OCI-LY7 (cell line): ENCODE results near the gene CST9. TPM values are rescaled to one million over a fixed set of nuclear protein-coding genes. Genes with fewer than 3 reads are reported as not detected.

ENCODE experiments used
- BruUV-seq: library from RNA; stranded (reverse); fragments of 400-500 nt; replicated peaks from 2 replicates; lab custom pipeline; 2021; lab: Mats Ljungman, UMichigan
- CTCF ChIA-PET: fragments of 300-600 bp; sonication (Branson Sonifier 250); formaldehyde crosslinking; loops from one replicate; lab custom pipeline; 2022; ENCODE audit warnings: antibody characterized with exemption; ENCODE audit not compliant: unreplicated experiment; lab: Charles Lee
- POLR2A ChIA-PET: fragments of 300-600 bp; sonication (Branson Sonifier 250); formaldehyde crosslinking; loops from one replicate; lab custom pipeline; 2022; ENCODE audit warnings: antibody characterized with exemption; lab: Charles Lee
- DNase-seq: peaks from one replicate; pipeline ENCODE4 v3.0.0-alpha.2; 2015; ENCODE audit warnings: low spot score
- H2AFZ ChIP-seq: fragments of 200-600 bp; sonication (generic), shearing (Covaris generic); 2 replicates; pipeline ENCODE4 v1.6.1; 2014; ENCODE audit warnings: mild to moderate bottlenecking, antibody characterized with exemption, low read length, moderate library complexity
- H3K27ac ChIP-seq: fragments of 200-600 bp; sonication (generic); 2 replicates; pipeline ENCODE4 v1.5.1; 2014; ENCODE audit warnings: mixed run types, low read depth, mild to moderate bottlenecking, moderate library complexity, low read length, inconsistent platforms; ENCODE audit not compliant: poor library complexity, severe bottlenecking
- H3K36me3 ChIP-seq: fragments of 200-600 bp; sonication (generic); 2 replicates; pipeline ENCODE4 v1.6.1; 2014; ENCODE audit warnings: mild to moderate bottlenecking, antibody characterized with exemption, low read length, moderate library complexity, mixed read lengths; ENCODE audit not compliant: insufficient read depth
- H3K4me1 ChIP-seq: fragments of 200-600 bp; sonication (generic); 2 replicates; pipeline ENCODE4 v1.5.1; 2014; ENCODE audit warnings: mild to moderate bottlenecking, low read length; ENCODE audit not compliant: insufficient read depth, poor library complexity, severe bottlenecking
- H3K4me2 ChIP-seq: fragments of 200-600 bp; sonication (generic); 2 replicates; pipeline ENCODE4 v1.6.1; 2014; ENCODE audit warnings: mild to moderate bottlenecking, low read length
- H3K4me3 ChIP-seq: fragments of 200-600 bp; sonication (generic); 2 replicates; pipeline ENCODE4 v1.5.1; 2014; ENCODE audit warnings: mild to moderate bottlenecking, low read depth, low read length; ENCODE audit not compliant: poor library complexity, severe bottlenecking
- H3K79me2 ChIP-seq: fragments of 200-600 bp; sonication (generic); 2 replicates; pipeline ENCODE4 v1.6.1; 2016; ENCODE audit warnings: low read depth, mild to moderate bottlenecking, low read length, moderate library complexity, mixed read lengths; ENCODE audit not compliant: insufficient read depth
- H3K9me2 ChIP-seq: fragments of 200-600 bp; sonication (generic); 2 replicates; pipeline ENCODE4 v1.6.1; 2016; ENCODE audit warnings: mild to moderate bottlenecking, low read length, mixed read lengths; ENCODE audit not compliant: insufficient read depth
- H3K9me3 ChIP-seq: fragments of 200-600 bp; sonication (generic); 2 replicates; pipeline ENCODE4 v1.6.1; 2014; ENCODE audit warnings: mild to moderate bottlenecking, mixed run types, low read length, mixed read lengths
- H4K20me1 ChIP-seq: fragments of 200-600 bp; sonication (generic); 2 replicates; pipeline ENCODE4 v1.6.1; 2014; ENCODE audit warnings: mild to moderate bottlenecking, antibody characterized with exemption, low read length, moderate library complexity, mixed read lengths; ENCODE audit not compliant: insufficient read depth
- EZH2phosphoT487 ChIP-seq: fragments of 200-600 bp; sonication (generic); IDR thresholded peaks from 2 replicates; pipeline ENCODE4 v1.6.1; 2018; ENCODE audit warnings: low read depth, borderline replicate concordance, mild to moderate bottlenecking, mixed run types, antibody characterized with exemption, low read length, moderate library complexity, mixed read lengths
- intact Hi-C: fragments of 100-400 bp; cut with micrococcal nuclease; formaldehyde crosslinking; loops from one replicate; pipeline ENCODE4 v1.10.0; 2022; ENCODE audit not compliant: unreplicated experiment
- total RNA-seq, 2 experiments: library from RNA; depleted of rRNA in 1 of 2; stranded (reverse); fragments of >200 nt in 1 of 2; shearing (Covaris generic) in 1 of 2; gene quantifications; 2 replicates each; pipeline ENCODE4 v1.2.3, GENCODE V29; 2014 to 2022
- TF ChIP-seq, protein P1 (sequence below): fragments of 200-600 bp; sonication (generic); conservative IDR thresholded peaks from 2 replicates; pipeline ENCODE4 v1.5.1; 2014; ENCODE audit warnings: mild to moderate bottlenecking, antibody characterized with exemption, low read length, moderate library complexity, mixed read lengths

The CST9 gene
- total RNA-seq, 2 experiments from 2014 or later: not detected

DNA sequence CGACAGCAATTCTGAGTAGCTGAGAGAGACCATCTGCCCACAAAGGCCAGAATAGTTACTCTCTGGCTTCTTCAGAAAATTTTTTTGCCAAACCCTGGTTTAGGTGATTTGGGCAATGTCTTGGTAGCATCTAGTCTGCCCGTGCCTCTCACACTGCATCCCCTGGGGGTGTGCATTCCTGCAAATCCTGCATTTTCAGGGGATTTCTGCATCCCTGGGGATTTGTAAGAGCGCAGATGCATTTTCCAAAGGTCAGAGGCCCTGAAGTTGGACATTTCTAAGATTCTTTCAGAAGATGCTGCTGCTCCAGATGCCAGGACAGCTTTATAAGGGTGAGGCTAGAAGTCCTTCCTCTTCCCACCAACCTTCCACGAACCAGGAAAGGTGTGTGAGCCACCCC lies 4.0 kb downstream of the CST9 start:
- intact Hi-C loops: loop anchor here (10.0 kb wide), 1 partner anchor 907 kb away; no protein-coding TSS in a partner anchor
- POLR2A ChIA-PET: no interaction called here
- BruUV-seq: no TSS peak

DNA sequence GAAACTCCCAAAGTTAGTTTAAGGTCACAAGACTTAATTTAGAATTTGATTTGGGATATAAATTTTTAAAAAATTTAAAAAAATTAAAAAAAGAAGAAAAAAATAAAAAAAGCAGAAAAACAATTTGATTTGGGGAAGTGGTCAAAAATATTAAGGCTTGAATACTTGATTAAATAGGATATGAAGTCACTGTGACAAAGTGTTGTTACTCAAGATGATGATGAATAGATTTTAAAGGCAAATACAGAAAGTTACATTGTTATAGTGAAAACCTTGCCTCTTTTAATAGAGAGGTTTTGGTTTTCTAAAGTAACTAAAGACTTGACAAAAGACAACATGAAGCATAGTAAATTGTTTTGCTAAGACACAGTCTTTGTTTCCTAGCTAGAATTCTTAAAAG lies 7.2 kb downstream of the CST9 start:
- Histone ChIP-seq H3K36me3 (no peaks in the 10 kb centered on the region), H3K9me2 (no peaks in the 10 kb centered on the region), H3K4me1 (no peaks in the 10 kb centered on the region), H3K4me3 (no peak overlapping the region), H4K20me1 (no peaks in the 10 kb centered on the region), H3K27ac (no peak overlapping the region), H3K4me2 (no peak overlapping the region), H3K9me3 (no peaks in the 10 kb centered on the region), H3K79me2 (no peaks in the 10 kb centered on the region), H2AFZ (no peak overlapping the region)
- no peak for TF ChIP-seq EZH2phosphoT487
- TF ChIP-seq, protein P1, sequence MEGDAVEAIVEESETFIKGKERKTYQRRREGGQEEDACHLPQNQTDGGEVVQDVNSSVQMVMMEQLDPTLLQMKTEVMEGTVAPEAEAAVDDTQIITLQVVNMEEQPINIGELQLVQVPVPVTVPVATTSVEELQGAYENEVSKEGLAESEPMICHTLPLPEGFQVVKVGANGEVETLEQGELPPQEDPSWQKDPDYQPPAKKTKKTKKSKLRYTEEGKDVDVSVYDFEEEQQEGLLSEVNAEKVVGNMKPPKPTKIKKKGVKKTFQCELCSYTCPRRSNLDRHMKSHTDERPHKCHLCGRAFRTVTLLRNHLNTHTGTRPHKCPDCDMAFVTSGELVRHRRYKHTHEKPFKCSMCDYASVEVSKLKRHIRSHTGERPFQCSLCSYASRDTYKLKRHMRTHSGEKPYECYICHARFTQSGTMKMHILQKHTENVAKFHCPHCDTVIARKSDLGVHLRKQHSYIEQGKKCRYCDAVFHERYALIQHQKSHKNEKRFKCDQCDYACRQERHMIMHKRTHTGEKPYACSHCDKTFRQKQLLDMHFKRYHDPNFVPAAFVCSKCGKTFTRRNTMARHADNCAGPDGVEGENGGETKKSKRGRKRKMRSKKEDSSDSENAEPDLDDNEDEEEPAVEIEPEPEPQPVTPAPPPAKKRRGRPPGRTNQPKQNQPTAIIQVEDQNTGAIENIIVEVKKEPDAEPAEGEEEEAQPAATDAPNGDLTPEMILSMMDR: no peak
- POLR2A ChIA-PET: interaction anchor here (0.8 kb wide), 1 partner anchor 27 kb away, joined by 3 read pairs; no protein-coding TSS in a partner anchor
- BruUV-seq: no TSS peak
- intact Hi-C loops: no loop called here
- CTCF ChIA-PET: no interaction called here
- no peak for DNase-seq

More for the DNA sequence above, 4.0 kb downstream of the CST9 start:
- Histone ChIP-seq H3K4me3 (no peak overlapping the region), H3K4me2 (no peak overlapping the region), H3K36me3 (no peaks in the 10 kb centered on the region), H3K4me1 (no peaks in the 10 kb centered on the region), H3K9me3 (no peaks in the 10 kb centered on the region), H4K20me1 (no peaks in the 10 kb centered on the region), H3K9me2 (no peaks in the 10 kb centered on the region), H2AFZ (no peak overlapping the region), H3K27ac (no peak overlapping the region), H3K79me2 (no peaks in the 10 kb centered on the region)
- TF ChIP-seq, protein P1: no peak
- no peak for TF ChIP-seq EZH2phosphoT487
- no peak for DNase-seq
- CTCF ChIA-PET: no interaction called here

DNA sequence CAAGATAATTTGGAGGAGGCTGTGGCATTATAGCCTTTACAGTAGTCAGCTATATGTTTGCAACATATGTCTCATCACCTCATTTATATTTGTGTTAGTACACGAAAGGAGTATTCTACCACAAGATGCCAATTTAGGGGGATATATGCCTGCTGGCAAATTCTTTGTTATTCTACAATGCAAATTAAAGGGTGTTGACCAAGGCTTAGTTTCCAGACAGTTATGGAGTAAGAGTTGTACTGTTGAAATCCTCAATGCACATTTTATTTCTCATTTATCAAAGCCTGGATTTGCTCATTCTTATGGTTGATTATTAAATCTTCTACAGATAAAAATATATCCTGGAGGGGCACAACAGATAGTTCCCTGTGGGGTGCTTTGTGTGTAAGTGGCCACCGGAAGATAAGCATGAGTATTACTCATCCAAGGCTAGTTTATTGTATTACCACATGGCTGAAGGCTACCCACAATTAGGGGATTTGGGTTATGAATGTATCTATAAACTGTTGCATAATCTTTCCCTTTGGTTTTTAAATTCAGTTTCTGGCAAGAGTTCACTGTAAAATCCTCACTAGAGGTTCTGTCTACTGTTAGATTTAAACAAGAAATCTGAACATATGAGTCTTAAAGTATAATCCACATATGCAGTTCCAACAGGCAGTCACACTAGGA lies 9.0 kb downstream of the CST9 start:
- H3K9me2 ChIP-seq: no peaks in the 10 kb centered on the region
- CTCF ChIA-PET: no interaction called here
- H3K9me3 ChIP-seq: no peaks in the 10 kb centered on the region
- TF ChIP-seq, protein P1: no peak
- TF ChIP-seq EZH2phosphoT487: no peak
- no peak overlapping the region for H3K27ac ChIP-seq
- no peaks in the 10 kb centered on the region for H3K79me2 ChIP-seq
- no peak overlapping the region for H3K4me2 ChIP-seq
- POLR2A ChIA-PET: no interaction called here
- DNase-seq: no peak
- intact Hi-C loops: no loop called here
- H3K4me1 ChIP-seq: no peaks in the 10 kb centered on the region
- no peak overlapping the region for H3K4me3 ChIP-seq
- H2AFZ ChIP-seq: no peak overlapping the region
- no peaks in the 10 kb centered on the region for H3K36me3 ChIP-seq
- no peaks in the 10 kb centered on the region for H4K20me1 ChIP-seq
- BruUV-seq: no TSS peak
